Activated CD4-positive, alpha-beta T cell treated with anti-CD3 and anti-CD28 coated beads for 24 hours (primary cell): Measurements from ENCODE around the gene STK32C.

Source experiments
- DNase-seq, 2 donors: peaks; one replicate each; pipeline ENCODE4 v3.0.0-alpha.2; 2020; ENCODE audit warnings: low read depth in 2 of 2

The STK32C gene

GRCh38 chr10:132249226-132249724 lies 58.5 kb downstream of the STK32C start:
- DNase-seq = no peak

- peak; percentile 20 to 61 for DNase-seq
These were observed 59.1 kb downstream of the STK32C start for GRCh38 chr10:132248455-132249225.

GRCh38 chr10:132247943-132248342 lies 59.8 kb downstream of the STK32C start:
- DNase-seq = no peak

- DNase-seq = no peak
These were observed 61.5 kb downstream of the STK32C start for GRCh38 chr10:132246296-132246695.

GRCh38 chr10:132245056-132245455 lies 62.7 kb downstream of the STK32C start:
- no peak for DNase-seq

GRCh38 chr10:132243626-132244025 lies 64.1 kb downstream of the STK32C start:
- DNase-seq = no peak

GRCh38 chr10:132243141-132243540 lies 64.6 kb downstream of the STK32C start:
- no peak for DNase-seq

GRCh38 chr10:132242103-132242840 lies 65.5 kb downstream of the STK32C start:
- no peak for DNase-seq

- no peak for DNase-seq
These were observed 66.3 kb downstream of the STK32C start for GRCh38 chr10:132241496-132241895.

- no peak for DNase-seq
These were observed 66.7 kb downstream of the STK32C start for GRCh38 chr10:132241086-132241485.

GRCh38 chr10:132240581-132240980 lies 67.2 kb downstream of the STK32C start:
- DNase-seq = no peak

- no peak for DNase-seq
These were observed 67.6 kb downstream of the STK32C start for GRCh38 chr10:132240156-132240555.

GRCh38 chr10:132239126-132240031 lies 68.4 kb downstream of the STK32C start:
- no peak for DNase-seq

GRCh38 chr10:132238371-132239125 lies 69.2 kb downstream of the STK32C start:
- no peak for DNase-seq

GRCh38 chr10:132237871-132238270 lies 69.9 kb downstream of the STK32C start:
- DNase-seq = no peak

GRCh38 chr10:132237396-132237795 lies 70.4 kb downstream of the STK32C start:
- no peak for DNase-seq

GRCh38 chr10:132236881-132237280 lies 70.9 kb downstream of the STK32C start:
- no peak for DNase-seq

GRCh38 chr10:132236161-132236560 lies 71.6 kb downstream of the STK32C start:
- DNase-seq = no peak

GRCh38 chr10:132234860-132235259 lies 72.9 kb downstream of the STK32C start:
- DNase-seq = no peak

- no peak for DNase-seq
These were observed 74.2 kb downstream of the STK32C start for GRCh38 chr10:132233501-132234085.

- no peak for DNase-seq
These were observed 74.8 kb downstream of the STK32C start for GRCh38 chr10:132232981-132233380.
